ENCODE results near the gene ADORA1.

GRCh38 chr1:203143641-203144040, 16.1 kb downstream of the ADORA1 start:
- TF ChIP-seq POLR2A (IDR thresholded peaks at IDR 0.05; ENCODE audit: low read length): no peak
- no peak for TF ChIP-seq GATA1 (IDR thresholded peaks at IDR 0.05; ENCODE audit: low read depth, low read length)
